IMR-90 (cell line): ENCODE results near the gene ABTB1. TPM values are rescaled to one million over a fixed set of nuclear protein-coding genes. Genes with fewer than 3 reads are reported as not detected.

Source experiments
- ATAC-seq: fragments of 200-7000 bp; cut with Tn5 transposase; 2 replicates; pipeline ENCODE4 v1.9.1; 2020; ENCODE audit warnings: low read depth, mild to moderate bottlenecking, moderate library complexity
- BruUV-seq: library from RNA; stranded (reverse); fragments of 400-500 nt; replicated peaks from 2 replicates; lab custom pipeline; 2021; lab: Mats Ljungman, UMichigan
- CTCF ChIA-PET: fragments of 300-600 bp; formaldehyde crosslinking; extraction: SDS; loops from one replicate; lab custom pipeline; 2021; ENCODE audit warnings: antibody characterized with exemption; lab: Yijun Ruan, JAX
- POLR2A ChIA-PET: fragments of 300-600 bp; sonication (Branson Sonifier 250); formaldehyde crosslinking; loops from one replicate; lab custom pipeline; 2022; ENCODE audit warnings: antibody characterized with exemption; ENCODE audit not compliant: unreplicated experiment; lab: Charles Lee
- DNase-seq: peaks from one replicate; pipeline ENCODE4 v3.0.0; 2013
- H2AFZ ChIP-seq: replicated peaks from 2 replicates; pipeline ENCODE3; 2013; ENCODE audit warnings: low read length, mild to moderate bottlenecking; ENCODE audit not compliant: poor library complexity
- H2AK5ac ChIP-seq: 2 replicates; pipeline ENCODE4 v1.6.1; 2013; ENCODE audit warnings: low read depth, low read length, inconsistent platforms
- H2AK9ac ChIP-seq: replicated peaks from 2 replicates; pipeline ENCODE3; 2013; ENCODE audit warnings: mild to moderate bottlenecking, low read depth, low read length, moderate library complexity; ENCODE audit not compliant: poor library complexity
- H2BK120ac ChIP-seq: 2 replicates; pipeline ENCODE4 v1.6.1; 2013; ENCODE audit warnings: low read depth, low read length, inconsistent platforms
- H2BK15ac ChIP-seq: 3 replicates; pipeline ENCODE4 v1.6.1; 2013; ENCODE audit warnings: low read depth, low read length, inconsistent platforms
- H2BK20ac ChIP-seq: 2 replicates; pipeline ENCODE4 v1.6.1; 2013; ENCODE audit warnings: low read depth, mild to moderate bottlenecking, inconsistent platforms, low read length, moderate library complexity
- H2BK5ac ChIP-seq: 2 replicates; pipeline ENCODE4 v1.6.1; 2013; ENCODE audit warnings: mild to moderate bottlenecking, low read depth, low read length, inconsistent platforms; ENCODE audit not compliant: poor library complexity, severe bottlenecking
- H3K14ac ChIP-seq: replicated peaks from 2 replicates; pipeline ENCODE4 v1.6.1; 2013; ENCODE audit warnings: low read depth, low read length, inconsistent platforms
- H3K18ac ChIP-seq: 2 replicates; pipeline ENCODE4 v1.6.1; 2013; ENCODE audit warnings: low read depth, low read length, control low read depth
- H3K23ac ChIP-seq: 2 replicates; pipeline ENCODE4 v1.6.1; 2013; ENCODE audit warnings: low read depth, low read length, inconsistent platforms
- H3K27ac ChIP-seq: 2 replicates; pipeline ENCODE4 v1.5.1; 2013; ENCODE audit warnings: mild to moderate bottlenecking, control low read depth, low read length; ENCODE audit not compliant: insufficient read depth
- H3K27me3 ChIP-seq: 2 replicates; pipeline ENCODE4 v1.6.1; 2013; ENCODE audit warnings: low read length; ENCODE audit not compliant: control insufficient read depth, insufficient read depth
- H3K36me3 ChIP-seq: 2 replicates; pipeline ENCODE4 v1.6.1; 2013; ENCODE audit warnings: low read length, mixed read lengths; ENCODE audit not compliant: control insufficient read depth, insufficient read depth
- H3K4ac ChIP-seq: 2 replicates; pipeline ENCODE4 v1.6.1; 2013; ENCODE audit warnings: low read depth, low read length, inconsistent platforms
- H3K4me1 ChIP-seq: 2 replicates; pipeline ENCODE4 v1.6.1; 2013; ENCODE audit warnings: low read length, mixed read lengths; ENCODE audit not compliant: control insufficient read depth, insufficient read depth
- H3K4me2 ChIP-seq: 2 replicates; pipeline ENCODE4 v1.6.1; 2013; ENCODE audit warnings: low read depth, mild to moderate bottlenecking, control low read depth, low read length, moderate library complexity
- H3K4me3 ChIP-seq: 2 replicates; pipeline ENCODE4 v1.5.1; 2013; ENCODE audit warnings: low read depth, mild to moderate bottlenecking, control low read depth, low read length, moderate library complexity; ENCODE audit not compliant: insufficient read depth
- H3K56ac ChIP-seq: 2 replicates; pipeline ENCODE4 v1.6.1; 2013; ENCODE audit warnings: low read length, inconsistent platforms; ENCODE audit not compliant: insufficient read depth; ENCODE audit errors: extremely low read depth
- H3K79me1 ChIP-seq, 2 experiments: 2 replicates each; pipeline ENCODE4 v1.6.1; 2013; ENCODE audit warnings: low read length in 2 of 2, inconsistent platforms in 1 of 2, low read depth in 1 of 2
- H3K9ac ChIP-seq: 2 replicates; pipeline ENCODE4 v1.6.1; 2013; ENCODE audit warnings: low read depth, low read length, control low read depth
- H3K9me1 ChIP-seq: 2 replicates; pipeline ENCODE4 v1.6.1; 2013; ENCODE audit warnings: low read length, inconsistent platforms; ENCODE audit not compliant: insufficient read depth
- H3K9me3 ChIP-seq: 2 replicates; pipeline ENCODE4 v1.6.1; 2013; ENCODE audit warnings: low read length; ENCODE audit not compliant: control insufficient read depth, insufficient read depth
- H4K20me1 ChIP-seq: 2 replicates; pipeline ENCODE4 v1.6.1; 2013; ENCODE audit warnings: low read length, inconsistent platforms; ENCODE audit not compliant: insufficient read depth
- H4K5ac ChIP-seq: 2 replicates; pipeline ENCODE4 v1.6.1; 2013; ENCODE audit warnings: mild to moderate bottlenecking, low read depth, low read length, control low read depth
- H4K8ac ChIP-seq, 2 experiments: 2 replicates each; pipeline ENCODE4 v1.6.1; 2013; ENCODE audit warnings: low read depth in 2 of 2, low read length in 2 of 2, control low read depth in 1 of 2, inconsistent platforms in 1 of 2
- H4K91ac ChIP-seq: 2 replicates; pipeline ENCODE4 v1.6.1; 2013; ENCODE audit warnings: low read depth, low read length, inconsistent platforms; ENCODE audit not compliant: insufficient read depth
- BHLHE40 ChIP-seq: fragments of 150-350 bp; IDR thresholded peaks from 2 replicates; pipeline ENCODE4 v1.6.1; 2016; ENCODE audit warnings: mild to moderate bottlenecking, low read depth, low read length
- CEBPB ChIP-seq: IDR thresholded peaks from 2 replicates; pipeline ENCODE4 v1.6.1; 2012; ENCODE audit warnings: low read depth, low read length, improper control_type of control experiment
- CHD1 ChIP-seq: IDR thresholded peaks from 2 replicates; pipeline ENCODE4 v1.6.1; 2012; ENCODE audit warnings: low read depth, low read length, improper control_type of control experiment
- ELK1 ChIP-seq: fragments of 150-350 bp; IDR thresholded peaks from 2 replicates; pipeline ENCODE4 v1.6.1; 2016; ENCODE audit warnings: low read depth, mild to moderate bottlenecking, low read length, moderate library complexity, borderline replicate concordance
- FOS ChIP-seq: fragments of 150-350 bp; IDR thresholded peaks from 2 replicates; pipeline ENCODE4 v1.6.1; 2016; ENCODE audit warnings: low read depth, low read length
- MAFK ChIP-seq: IDR thresholded peaks from 2 replicates; pipeline ENCODE4 v1.6.1; 2012; ENCODE audit warnings: low read depth, low read length, improper control_type of control experiment
- MAZ ChIP-seq: IDR thresholded peaks from 2 replicates; pipeline ENCODE4 v1.6.1; 2012; ENCODE audit warnings: low read depth, mild to moderate bottlenecking, low read length, improper control_type of control experiment, moderate library complexity, borderline replicate concordance
- MXI1 ChIP-seq: IDR thresholded peaks from 2 replicates; pipeline ENCODE4 v1.6.1; 2012; ENCODE audit warnings: low read depth, mild to moderate bottlenecking, low read length, moderate library complexity, borderline replicate concordance
- NFE2L2 ChIP-seq: fragments of 150-350 bp; IDR thresholded peaks from 2 replicates; pipeline ENCODE4 v1.6.1; 2016; ENCODE audit warnings: low read depth, mild to moderate bottlenecking, low read length
- POLR2A ChIP-seq: IDR thresholded peaks from 2 replicates; pipeline ENCODE4 v1.6.1; 2012; ENCODE audit warnings: mild to moderate bottlenecking, low read depth, low read length
- RAD21 ChIP-seq: IDR thresholded peaks from 2 replicates; pipeline ENCODE4 v1.6.1; 2012; ENCODE audit warnings: low read length, improper control_type of control experiment
- RCOR1 ChIP-seq: IDR thresholded peaks from 2 replicates; pipeline ENCODE4 v1.6.1; 2012; ENCODE audit warnings: mild to moderate bottlenecking, low read length, improper control_type of control experiment; ENCODE audit not compliant: insufficient replicate concordance
- RFX5 ChIP-seq: IDR thresholded peaks from 2 replicates; pipeline ENCODE4 v1.8.0; 2012; ENCODE audit warnings: low read depth, mild to moderate bottlenecking, low read length, moderate library complexity
- SMC3 ChIP-seq: fragments of 150-350 bp; IDR thresholded peaks from 2 replicates; pipeline ENCODE4 v1.6.1; 2016; ENCODE audit warnings: low read depth, mild to moderate bottlenecking, antibody characterized with exemption, low read length, moderate library complexity
- USF2 ChIP-seq: fragments of 150-350 bp; IDR thresholded peaks from 2 replicates; pipeline ENCODE4 v1.6.1; 2017; ENCODE audit warnings: mild to moderate bottlenecking, antibody characterized with exemption, low read length, low read depth
- WGBS, 2 experiments: methylation state at CpG; one replicate each; pipeline versions ENCODE4 v1.1.5 to v1.1.7; 2013; ENCODE audit warnings: missing lambda C conversion rate in 2 of 2; ENCODE audit not compliant: insufficient read length in 1 of 2; ENCODE audit errors: extremely low coverage in 2 of 2; 5-methylcytosine and 5-hydroxymethylcytosine counted together
- dilution Hi-C: fragments of 300-500 bp; cut with HindIII; formaldehyde crosslinking; loops from one replicate; pipeline ENCODE4 v1.14.3; 2018; ENCODE audit warnings: low sequenced_read_pairs; ENCODE audit not compliant: unreplicated experiment
- in situ Hi-C: fragments of 300-500 bp; cut with MboI; formaldehyde crosslinking; loops from 3 replicates; pipeline ENCODE4 v1.14.3; 2019; ENCODE audit warnings: low sequenced_read_pairs, inconsistent platforms, mixed read lengths
- intact Hi-C: fragments of 100-400 bp; cut with micrococcal nuclease; formaldehyde crosslinking; loops from 2 replicates; pipeline ENCODE4 v1.10.0; 2022
- polyA plus RNA-seq, 3 experiments: library from polyadenylated mRNA; depleted of rRNA; stranded (reverse); fragments of >200 nt; gene quantifications; 2 replicates each; pipeline ENCODE4 v1.2.3, GENCODE V29; 2012; ENCODE audit warnings: low replicate concordance in 1 of 3
- total RNA-seq: library from RNA; depleted of rRNA; stranded (reverse); fragments of >200 nt; gene quantifications from 2 replicates; pipeline ENCODE4 v1.2.3, GENCODE V29; 2012

The ABTB1 gene
- total and polyA plus RNA-seq, 2 of the 4 experiments (the other 2 are of a cell fraction), result 3.2 to 23.0 TPM

GRCh38 chr3:127698691-127699415, 26.1 kb downstream of the ABTB1 start:
- no peak overlapping the region for H2AFZ ChIP-seq
- H3K23ac ChIP-seq, result peak overlapping the region; percentile 72; the same call in 1 of the 2 replicates
- CTCF ChIA-PET, result no interaction called here
- peak overlapping the region; percentile 72 for H3K14ac ChIP-seq
- no peak overlapping the region; the same call in 1 of the 2 replicates for H4K91ac ChIP-seq
- in situ Hi-C loops (no loop called here), intact Hi-C loops (no loop called here), dilution Hi-C loops (no loop called here)
- no peak overlapping the region for H2AK9ac ChIP-seq
- no peaks in the 10 kb centered on the region for H3K9me3 ChIP-seq
- H4K20me1 ChIP-seq, result no peaks in the 10 kb centered on the region; the same call in 1 of the 2 replicates
- peak overlapping the region; percentile 94 for H2BK5ac ChIP-seq
- BruUV-seq, result no TSS peak
- peaks cover 0 to 58% of the 10 kb centered on the region in 2 experiments; a peak in 2 of 4 replicates for H3K79me1 ChIP-seq
- peak overlapping the region; percentile 73 for H4K5ac ChIP-seq
- peaks cover 31% of the 10 kb centered on the region for H3K9me1 ChIP-seq
- H3K9ac ChIP-seq, result peak overlapping the region; percentile 18
- no peak overlapping the region for H3K4me3 ChIP-seq
- WGBS, 2 experiments, result 20% methylated on average over 1 of the region's 6 CpGs; no CpG with 5 or more reads in 1 of the 2 experiments
- H3K27ac ChIP-seq, result peak overlapping the region; percentile 88
- peak overlapping the region; percentile 88 for H2AK5ac ChIP-seq
- H3K4me1 ChIP-seq, result peaks cover 32% of the 10 kb centered on the region
- H2BK120ac ChIP-seq, result peak overlapping the region; percentile 77
- no peaks in the 10 kb centered on the region for H3K27me3 ChIP-seq
- peak overlapping the region; percentile 93; the same call in 1 of the 3 replicates for H2BK15ac ChIP-seq
- H3K4ac ChIP-seq, result peak overlapping the region; percentile 96
- H3K36me3 ChIP-seq, result no peaks in the 10 kb centered on the region
- DNase-seq, result peak; percentile 75
- H3K4me2 ChIP-seq, result no peak overlapping the region
- peak overlapping the region; percentile 71 to 97; a peak in 2 of 4 replicates for H4K8ac ChIP-seq
- POLR2A ChIA-PET, result no interaction called here
- ATAC-seq, result no peak
- peak overlapping the region; percentile 90 for H2BK20ac ChIP-seq
- peak overlapping the region; percentile 76 for H3K18ac ChIP-seq
- H3K56ac ChIP-seq, result no peak overlapping the region
- TF ChIP-seq ELK1, result no peak
- TF ChIP-seq FOS, result no peak
- TF ChIP-seq MXI1, result no peak
- no peak for TF ChIP-seq RAD21
- TF ChIP-seq CEBPB, result no peak
- no peak for TF ChIP-seq MAFK
- TF ChIP-seq POLR2A, result no peak
- no peak for TF ChIP-seq BHLHE40
- no peak for TF ChIP-seq RCOR1
- TF ChIP-seq SMC3, result no peak
- TF ChIP-seq RFX5, result no peak
- no peak for TF ChIP-seq USF2
- no peak for TF ChIP-seq MAZ
- TF ChIP-seq NFE2L2, result no peak
- TF ChIP-seq CHD1, result no peak
